HG02623 (cell line): ENCODE data around the gene OSBP2.

Source experiments
- ATAC-seq: cut with Tn5 transposase; IDR thresholded peaks from one replicate; pipeline ENCODE4 v1.9.1; 2021; ENCODE audit warnings: moderate library complexity; ENCODE audit not compliant: unreplicated experiment

The OSBP2 gene

DNA sequence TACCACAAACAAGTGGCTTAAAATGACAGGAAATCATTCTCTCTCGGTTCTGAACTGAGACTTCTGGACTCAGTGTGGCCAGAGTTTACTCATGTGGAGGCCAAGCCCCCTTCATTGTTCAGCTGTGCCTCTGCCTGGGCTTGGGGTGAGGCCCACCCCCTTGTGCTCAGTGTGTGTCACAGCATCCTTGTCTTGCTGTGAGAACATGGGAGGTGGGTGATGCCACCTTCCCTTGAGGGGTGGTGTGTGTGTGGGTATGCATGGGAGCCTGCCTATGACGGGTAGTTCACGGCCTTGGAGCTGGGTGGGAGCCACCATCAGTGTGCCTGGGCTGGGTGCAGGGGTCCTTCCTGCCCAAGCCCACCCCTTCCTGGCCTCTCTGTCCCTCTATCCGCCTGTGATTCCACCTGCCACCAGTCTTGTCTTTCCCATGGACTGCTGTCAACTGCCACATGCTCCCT lies 172.2 kb downstream of the OSBP2 start:
- no peak for ATAC-seq

DNA sequence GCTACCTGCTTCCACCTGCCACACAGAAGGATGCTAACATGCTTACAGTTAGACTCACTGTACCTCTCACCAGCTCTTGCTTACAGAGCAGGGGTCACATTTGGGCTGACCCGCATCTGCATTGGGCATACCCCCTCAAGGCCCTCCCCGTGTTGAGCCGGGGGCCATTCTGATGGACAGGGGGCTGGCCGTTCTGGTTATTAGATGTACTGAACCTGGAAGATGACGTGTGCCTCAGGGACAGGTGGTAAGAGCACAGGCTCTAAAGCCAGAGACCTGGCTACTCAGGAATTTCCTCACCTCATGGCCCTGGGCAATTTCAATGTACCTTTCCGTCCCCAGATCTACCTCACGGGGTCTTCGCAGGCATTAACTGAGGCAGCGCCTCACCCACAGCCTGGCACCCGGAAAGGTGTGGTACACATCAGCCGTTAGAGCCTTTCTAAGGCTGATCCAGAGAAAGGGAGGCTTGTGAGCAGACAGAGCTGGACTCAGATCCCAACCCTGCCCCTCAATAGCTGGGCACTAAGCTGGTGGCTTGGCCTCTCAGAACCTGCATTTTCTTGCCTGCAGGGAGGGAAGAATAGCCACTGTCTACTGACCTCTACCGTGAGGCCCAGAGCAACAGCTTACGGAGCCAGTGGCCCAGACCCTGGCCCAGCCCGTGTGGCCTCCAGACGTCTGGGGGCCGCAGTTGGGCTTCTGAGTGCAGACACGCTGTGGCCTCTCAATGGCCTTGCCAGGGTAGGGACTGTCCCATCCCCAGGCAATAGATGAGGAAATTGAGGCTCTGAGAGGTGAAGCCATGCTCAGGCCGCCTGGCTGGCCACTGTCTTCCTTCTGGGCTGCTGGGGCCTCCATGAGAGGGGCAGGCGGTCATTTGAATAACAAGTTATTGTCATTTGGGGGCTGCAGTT lies 173.3 kb downstream of the OSBP2 start:
- no peak for ATAC-seq

DNA sequence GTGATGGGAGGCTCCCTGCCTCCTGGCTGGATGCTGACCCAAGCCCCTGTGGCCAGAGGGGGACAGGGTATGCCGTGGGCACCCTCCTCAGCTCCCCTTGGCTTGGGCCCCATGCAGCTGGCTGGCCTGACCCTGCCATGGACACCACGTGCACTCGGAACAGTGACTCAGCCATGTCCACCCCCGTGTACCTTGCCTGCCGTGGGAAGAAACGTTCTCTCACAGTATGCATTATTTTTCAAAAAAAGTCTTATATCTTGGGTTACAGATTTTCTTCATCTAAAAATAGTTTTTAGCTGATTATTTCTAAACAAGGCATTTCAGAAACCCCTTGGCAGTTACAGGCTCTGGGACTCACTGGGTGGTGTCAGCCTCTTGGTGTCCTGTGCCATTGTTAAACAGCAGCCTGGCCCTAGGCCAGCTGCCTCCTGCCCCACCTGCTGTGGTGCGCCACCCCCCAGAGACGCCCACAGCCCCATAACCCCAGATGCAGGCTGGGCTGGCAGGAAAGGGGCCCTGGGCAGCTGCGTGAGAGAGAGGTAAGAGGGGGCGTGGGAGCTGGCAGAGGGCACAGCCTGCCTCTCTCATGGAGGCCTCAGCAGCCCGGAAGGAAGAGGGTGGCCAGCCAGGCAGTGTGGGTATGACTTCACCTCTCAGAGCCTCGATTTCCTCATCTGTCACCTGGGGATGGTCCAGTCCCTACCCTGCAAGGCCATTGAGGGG lies 174.2 kb downstream of the OSBP2 start:
- no peak for ATAC-seq

DNA sequence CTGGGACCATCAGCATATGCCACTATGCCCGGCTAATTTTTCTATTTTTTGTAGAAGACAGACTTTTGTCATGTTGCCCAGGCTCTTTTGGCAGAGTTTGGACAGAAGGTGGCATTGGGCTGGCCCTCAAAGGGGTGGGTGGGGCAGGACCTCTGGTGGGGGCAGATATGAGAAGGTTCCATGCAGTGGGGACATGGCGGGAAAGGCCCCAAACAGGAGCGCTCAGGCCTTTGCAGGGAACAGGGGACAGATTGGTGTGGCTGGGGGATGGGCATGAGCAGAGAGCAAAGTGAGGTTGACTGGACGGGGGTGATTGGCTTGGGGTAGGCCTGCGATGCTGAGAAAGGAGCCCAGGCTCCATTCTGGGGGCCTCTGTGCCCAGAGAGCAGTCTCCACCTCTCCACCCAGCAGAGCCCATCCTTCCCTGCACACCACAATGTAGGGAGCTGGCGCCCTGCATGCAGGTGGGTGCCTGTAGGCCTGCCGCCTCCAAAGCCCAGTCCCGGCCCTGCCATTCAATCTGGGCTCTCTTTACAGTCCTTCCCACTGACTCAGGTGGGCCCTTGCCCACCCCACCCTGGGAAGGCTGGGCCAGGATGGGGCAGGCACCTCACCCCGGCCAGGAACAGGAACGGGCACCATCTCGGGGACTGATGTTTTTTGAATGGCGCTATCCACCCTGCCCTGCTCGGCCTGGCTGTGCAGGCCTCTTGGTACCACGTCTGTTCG lies 175.2 kb downstream of the OSBP2 start:
- no peak for ATAC-seq

DNA sequence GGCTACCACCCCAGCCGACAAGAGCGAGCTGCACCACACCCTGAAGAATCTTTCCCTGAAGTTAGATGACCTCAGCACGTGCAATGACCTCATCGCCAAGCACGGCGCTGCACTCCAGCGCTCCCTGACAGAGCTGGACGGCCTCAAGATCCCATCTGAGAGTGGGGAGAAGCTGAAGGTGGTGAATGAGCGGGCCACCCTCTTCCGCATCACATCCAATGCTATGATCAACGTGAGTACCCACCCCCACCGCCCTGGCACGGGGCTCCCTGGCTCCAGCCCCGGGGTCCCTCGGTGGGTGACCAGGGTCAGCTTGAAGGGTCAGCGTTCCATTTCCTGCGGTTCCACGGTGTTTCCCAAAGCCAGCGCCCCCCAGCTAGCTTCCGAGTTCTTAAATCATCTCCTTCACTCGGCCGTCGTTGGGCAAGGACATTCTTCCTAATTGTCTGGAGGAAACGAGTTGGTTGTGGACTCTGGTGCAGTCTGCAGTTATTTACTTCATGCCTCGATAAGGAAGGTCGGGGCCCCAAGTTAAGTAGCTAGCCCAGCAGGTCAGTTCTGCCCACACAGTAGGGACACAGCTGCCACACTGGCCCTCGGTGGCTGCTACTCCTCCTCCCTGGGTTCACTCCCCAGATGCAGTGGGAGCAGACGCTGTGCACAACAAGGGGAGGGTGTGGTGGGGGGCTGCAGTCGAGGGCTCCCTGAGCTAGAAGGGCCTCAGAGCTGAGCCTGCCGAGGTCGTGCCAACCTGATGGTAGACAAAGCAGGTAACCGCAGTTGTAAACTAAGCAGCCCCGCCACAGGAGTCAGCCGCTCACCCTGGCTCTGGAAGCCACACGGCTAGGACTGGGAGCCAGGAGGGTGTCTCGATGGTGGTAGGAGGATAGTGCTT lies 176.0 kb downstream of the OSBP2 start:
- ATAC-seq: no peak

DNA sequence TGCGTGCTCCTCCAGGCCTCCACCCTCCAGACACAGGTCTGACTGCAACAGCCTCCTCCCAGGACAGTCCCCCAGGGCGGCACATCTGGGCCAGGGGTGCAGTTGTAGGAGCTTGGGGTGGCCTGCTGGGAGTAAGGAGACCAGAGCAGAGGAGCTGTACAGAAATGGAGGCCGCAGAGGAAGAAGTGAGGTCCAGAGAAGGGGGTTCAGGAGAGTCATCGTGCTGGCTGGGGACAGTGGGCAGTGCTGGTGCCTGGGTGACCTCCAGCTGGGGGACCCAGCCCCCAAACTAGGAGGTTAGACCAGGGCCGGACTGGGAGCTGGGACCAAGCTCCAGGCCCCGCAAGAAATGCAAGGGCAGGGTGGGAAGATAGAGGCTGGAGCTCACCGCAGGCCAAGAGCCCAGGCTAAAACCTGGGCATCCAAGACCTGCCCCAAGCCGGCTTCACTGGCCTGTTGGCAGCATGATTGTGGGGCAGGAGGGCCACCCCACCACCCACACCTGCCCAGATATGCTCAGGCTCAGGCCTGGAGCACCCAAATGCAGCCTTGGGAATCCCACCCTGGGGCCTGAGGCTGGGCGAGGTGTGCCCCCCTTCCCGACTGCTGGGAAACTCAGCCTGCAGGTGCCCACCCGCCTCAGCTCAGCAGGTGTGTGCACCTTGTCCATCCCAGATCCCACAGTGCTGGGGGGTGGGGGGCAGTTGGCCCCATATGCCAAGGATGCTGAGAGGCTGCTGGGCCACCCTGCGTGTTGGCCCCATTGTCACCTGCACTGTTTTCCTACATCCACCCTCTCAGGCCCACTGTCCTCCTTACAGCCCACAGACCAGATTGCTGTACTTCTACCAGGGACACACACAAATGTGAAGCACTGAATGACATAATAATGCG lies 177.0 kb downstream of the OSBP2 start:
- ATAC-seq: no peak

DNA sequence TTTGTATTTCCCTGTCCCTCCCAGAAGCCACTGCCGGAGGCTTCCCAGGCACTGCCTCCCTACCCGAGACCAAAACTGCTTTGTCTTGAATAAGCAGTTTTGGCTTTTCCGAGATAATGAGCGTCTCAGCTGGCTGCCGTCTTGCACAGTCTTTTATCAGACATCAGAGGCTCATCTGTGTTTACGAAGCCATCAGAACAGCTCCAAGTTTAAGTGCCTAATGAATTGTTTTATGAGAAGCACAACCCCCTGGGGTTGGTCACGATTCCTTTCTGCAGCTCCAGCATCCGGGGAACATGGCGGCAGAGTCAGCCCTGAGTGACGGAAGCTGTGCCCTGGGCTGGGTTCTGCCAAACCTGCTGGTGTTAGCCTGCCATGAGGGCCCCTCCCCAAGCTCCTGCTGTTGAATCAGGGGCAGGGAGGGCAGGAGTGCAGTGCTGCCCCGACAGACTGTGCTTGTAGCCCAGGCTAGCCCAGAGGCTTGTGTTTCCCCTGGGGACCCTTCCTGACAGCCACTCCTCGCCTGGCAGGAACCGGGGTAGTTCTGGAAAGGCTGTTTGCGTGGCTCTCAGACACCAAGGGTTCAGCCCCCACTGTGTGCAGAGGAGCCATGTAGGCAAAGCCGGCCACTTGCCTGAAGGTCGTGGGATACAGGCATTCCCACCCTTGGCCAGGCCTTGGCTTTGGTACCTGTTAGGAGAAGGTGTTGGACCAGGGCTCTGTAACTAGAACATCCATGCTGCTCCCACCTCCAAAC lies 177.8 kb downstream of the OSBP2 start:
- ATAC-seq: no peak

DNA sequence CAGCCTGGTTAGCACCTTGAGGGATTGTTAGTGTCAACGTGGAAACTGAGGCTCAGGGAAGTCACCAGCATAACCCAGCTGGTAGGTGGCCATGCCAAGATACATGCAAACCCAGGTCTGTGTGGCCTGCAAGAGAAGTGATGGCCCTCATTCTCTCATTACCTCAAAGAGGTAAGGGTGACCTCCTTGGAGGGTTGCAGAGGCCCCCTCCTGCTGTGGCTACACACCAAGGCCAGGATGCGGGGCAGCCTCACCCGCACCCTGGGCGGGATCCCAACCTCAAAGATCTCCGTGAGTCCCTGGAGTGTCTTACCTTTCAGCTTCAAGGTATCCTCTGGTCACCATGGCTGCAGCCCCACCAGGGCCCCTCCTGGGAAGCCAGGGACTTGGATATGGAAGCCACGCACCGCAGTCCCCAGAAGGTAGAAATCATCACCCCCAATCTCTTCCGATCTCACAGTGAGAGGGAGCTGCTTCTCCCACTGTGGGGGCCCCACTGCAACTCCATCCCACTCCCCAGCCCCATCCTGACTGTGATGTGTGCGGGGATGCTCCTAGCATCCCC lies 178.5 kb downstream of the OSBP2 start:
- no peak for ATAC-seq

DNA sequence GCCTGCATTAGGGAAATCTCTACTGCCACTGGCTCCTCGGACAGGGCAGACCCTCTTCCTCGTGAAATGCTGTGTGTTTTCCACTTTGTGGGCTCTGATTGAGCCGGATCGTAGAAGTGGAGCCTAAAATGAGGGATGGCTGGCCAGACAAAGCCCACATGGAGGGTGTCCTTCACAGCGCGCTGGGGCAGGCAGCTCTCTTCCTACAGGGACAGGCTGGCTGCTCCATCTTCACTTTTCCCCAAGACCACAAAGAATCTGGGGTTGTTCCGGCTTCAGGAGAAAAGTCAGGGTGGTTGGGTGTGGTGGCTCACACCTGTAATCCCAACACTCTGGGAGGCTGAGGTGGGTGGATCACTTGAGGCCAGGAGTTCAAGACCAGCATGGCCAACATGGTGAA lies 179.0 kb downstream of the OSBP2 start:
- no peak for ATAC-seq

DNA sequence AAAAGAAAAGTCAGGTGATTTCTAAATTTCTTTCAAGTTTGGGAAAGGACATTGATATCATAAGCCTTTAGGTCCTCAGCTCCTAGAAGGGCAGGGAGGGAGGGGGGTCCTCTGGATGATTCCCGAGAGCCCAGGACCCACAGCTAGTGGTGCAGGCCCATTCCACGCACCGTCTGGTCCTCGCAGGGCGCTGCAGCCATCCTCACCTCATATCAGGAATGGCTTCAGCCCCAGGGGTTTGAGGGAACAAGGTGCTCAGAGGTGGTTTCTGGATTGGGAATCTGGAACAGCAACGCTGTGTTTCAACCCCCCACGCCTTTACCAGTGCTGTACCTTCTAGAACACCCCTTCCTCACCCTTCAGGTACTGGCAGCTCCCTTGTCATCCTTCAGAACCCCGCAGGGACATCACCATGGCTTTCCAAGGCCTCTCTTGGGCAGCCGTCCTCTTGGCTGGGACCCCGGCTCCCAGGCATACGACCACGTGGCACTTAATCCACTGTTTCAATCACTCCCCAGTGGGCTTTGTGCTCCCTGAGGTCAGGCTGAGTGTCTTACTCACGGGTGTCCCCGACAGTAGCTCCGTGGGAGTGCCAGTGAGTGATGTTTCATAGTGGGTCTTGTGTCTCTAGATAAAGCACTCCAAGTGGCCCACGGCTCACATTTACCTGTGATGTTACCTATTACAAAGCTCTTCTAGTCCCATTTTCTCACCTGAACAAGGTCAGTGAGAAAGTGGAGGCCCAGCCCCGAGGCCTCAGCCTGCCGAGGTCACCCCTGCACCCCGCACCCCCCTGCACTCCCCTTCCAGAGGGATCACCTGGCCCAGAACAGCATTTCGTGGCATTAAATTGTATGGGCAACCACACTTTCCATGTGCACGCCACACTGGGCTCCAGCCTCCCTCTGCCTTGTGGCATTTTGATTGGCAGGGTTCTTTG lies 180.0 kb downstream of the OSBP2 start:
- ATAC-seq: no peak

DNA sequence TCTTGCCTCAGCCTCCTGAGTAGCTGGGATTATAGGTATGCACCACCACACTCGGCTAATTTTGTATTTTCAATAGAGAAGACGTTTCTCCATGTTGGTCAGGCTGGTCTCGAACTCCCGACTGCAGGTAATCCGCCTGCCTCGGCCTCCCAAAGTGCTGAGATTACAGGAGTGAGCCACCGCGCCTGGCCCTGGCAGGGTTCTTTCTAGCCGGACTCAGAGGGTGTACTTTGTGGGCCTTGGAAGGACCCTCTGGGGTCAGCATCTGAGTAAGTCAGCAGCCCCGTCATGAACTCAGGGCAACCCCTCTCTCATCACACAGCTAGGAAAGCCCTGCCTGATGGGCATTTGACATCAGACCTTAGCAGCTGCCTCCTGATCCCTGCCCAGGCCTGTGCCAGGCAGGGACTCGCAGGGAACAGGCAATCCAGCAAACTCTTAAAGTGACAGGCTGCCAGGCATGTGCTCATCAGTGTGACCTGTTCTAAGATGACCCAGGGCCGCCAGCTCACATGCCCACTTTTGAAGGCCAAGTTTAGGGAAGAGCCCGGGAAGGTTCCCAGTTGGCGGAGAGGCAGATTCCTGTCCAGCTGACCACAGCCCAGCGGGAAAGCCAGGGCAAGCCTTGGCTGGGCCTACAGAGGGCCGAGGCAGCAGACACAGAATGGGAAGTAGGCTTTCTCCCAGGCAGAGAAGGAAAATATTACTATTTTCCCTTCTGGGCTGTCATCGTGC lies 181.0 kb downstream of the OSBP2 start:
- no peak for ATAC-seq

DNA sequence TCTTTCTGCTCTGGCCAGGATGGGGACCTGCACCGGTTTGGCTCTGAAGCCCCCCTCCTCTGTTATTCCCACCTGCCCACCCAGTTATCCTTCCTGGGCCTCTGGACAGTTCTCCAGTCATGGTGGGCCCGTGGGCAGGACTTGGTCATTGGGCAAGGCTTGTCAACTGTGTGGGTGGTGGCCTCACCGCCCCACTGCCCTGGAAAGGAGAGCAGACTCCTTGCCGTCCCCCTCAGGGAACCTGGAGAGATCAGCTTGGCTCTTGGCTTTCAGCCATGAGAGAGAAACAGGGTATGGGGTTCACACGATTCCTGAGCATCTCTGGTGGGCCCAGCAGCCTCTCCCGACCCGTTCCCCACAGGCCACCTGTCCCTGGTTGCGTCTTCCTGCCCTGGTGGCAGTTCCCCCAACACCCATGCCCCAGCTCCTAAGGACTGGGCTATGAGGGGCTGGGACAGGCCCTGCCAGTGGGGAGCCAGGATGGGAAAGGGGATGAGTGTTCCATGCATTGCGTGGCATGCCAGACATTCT lies 181.6 kb downstream of the OSBP2 start:
- no peak for ATAC-seq

DNA sequence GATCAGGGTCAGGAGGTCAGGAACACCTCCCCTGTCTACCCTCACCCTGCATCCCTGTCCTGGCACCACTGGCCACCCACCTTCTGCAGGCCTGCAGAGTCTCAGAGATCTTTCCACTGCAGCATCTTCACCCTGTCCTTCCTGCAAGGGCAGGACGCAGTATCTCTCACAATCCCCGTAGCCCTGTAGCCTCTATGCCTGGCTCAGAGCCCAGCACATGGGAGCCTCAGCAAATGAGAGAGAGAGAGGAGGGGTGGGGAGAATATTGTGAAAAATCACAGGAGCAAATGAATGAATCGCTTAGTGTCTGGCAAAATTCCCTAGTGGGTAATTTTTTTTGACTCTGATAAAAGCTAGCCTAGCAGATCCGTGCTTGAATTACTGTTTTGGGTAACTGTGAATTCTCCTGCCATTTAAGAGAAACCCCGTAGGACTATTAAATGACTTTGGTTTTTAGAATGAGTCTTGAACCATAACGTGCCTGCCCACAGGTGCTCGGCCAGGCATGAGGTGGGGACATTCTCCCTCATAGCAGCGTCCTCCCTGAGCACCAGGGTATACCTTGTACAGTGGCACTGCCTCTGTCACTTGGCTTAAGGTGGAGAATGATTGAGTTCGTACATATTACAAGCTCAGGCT lies 182.4 kb downstream of the OSBP2 start:
- ATAC-seq: no peak

DNA sequence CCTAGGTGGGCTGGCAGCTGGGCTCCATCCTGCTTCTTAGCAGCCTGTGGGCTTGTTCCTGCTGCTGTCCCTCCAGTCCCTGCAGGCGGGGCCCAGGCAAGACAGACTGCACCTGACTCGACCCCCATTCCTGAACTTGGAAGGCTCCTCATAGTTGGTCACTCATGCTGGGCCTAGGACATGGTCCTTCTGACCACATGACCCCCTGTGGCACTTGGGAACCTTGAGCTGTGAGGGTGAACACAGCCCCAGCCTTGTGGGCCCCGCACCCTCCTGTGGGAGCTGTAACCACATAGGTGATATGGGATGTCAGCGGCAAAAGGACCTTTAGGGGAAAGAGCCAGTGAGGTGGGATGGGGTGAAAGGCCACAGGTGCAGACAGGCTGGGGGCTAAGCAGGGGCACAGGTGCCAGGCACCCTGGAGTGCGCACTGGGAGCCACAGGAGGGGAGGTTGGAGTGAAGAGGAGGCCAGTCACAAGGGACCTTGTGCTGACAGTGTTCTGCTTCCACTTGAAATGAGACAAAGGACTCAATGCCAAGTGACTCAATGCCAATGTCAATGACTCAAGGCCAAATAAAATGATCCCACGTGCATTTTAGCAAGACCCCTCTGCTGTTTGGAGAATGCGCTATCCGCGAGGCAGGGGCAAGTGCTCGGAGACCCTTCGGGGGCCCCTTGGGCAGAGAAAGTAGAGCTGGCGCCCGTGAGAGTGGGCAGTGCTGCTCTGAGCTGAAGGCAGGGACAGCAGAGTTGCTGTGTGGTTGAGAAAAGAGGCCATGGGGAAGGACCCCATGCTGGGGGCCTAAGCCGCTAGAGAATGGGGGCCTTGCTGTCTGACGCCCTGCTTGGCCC lies 183.2 kb downstream of the OSBP2 start:
- no peak for ATAC-seq
